NOMO-1 treated with DMSO at 0.1 percent for 48 hours (cell line): ENCODE results near the gene ZFTA.
"Not testable (repeated sequence)": the region's sequence is repeated elsewhere in the genome, so short reads cannot be mapped to it uniquely, and the experiment has no call there.

Experiments
- DNase-seq: peaks from one replicate; lab custom pipeline; 2025; ENCODE audit not compliant: unreplicated experiment; lab: John Stamatoyannopoulos, UW

Gene ZFTA

DNA sequence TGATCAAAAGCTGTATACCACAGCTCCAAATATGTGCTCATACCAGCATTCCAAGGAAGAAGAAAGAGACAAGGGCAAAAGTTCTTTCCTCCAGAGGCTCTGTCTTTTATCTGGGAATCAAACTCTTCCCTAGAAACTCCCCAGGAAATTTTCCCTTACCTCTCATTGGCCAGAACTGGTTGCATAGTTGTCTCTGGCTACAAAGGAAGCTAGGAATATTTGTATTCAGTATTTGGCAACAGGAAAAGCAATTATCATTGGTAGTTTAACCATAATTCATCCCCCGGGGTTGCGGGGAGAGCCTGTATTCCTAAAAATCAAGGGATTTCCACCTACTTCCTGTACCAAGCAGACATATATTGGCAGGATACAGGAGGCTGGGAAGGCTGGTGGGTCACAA lies 10.5 kb upstream of the ZFTA start:
- DNase-seq = no peak

DNA sequence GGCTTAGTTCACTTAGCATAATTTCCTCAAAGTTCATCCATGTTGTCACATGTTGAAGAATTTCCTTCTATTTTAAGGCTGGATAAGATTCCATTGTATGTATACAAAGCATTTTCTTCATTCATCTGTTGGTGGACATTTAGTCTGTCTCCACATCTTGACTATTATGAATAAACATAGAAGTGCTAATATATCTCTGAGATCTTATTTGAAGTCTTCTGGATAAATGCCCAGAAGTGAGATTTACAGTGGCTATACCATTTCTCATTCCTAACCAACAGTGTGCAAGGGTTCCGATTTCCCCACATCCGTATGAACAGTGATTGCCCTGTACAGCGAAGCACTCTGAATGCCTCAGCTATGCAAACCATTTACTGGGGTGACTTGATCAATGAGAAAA lies 6.6 kb upstream of the ZFTA start:
- no peak for DNase-seq

DNA sequence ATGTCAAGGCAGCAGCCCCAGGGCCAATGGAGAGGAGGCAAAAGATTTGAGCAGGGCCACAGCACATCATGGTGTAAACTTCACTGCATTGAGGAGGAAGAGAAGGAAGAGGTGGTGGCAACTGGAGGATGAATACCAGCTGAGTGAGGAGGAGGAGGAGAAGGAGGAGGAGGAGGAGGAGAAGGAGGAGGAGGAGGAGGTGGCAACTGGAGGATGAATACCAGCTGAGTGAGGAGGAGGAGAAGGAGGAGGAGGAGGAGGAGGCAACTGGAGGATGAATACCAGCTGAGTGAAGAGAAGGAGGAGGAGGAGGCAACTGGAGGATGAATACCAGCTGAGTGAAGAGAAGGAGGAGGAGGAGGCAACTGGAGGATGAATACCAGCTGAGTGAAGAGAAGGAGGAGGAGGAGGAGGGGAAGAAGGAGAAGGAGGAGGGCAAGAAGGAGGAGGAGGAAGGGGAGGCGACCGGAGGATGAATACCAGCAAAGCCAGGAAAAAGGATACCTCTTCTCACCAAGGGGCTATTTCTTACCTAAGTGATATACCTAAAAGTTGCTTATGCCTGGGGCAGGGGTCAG lies 3.3 kb upstream of the ZFTA start:
- DNase-seq = not testable (repeated sequence)

DNA sequence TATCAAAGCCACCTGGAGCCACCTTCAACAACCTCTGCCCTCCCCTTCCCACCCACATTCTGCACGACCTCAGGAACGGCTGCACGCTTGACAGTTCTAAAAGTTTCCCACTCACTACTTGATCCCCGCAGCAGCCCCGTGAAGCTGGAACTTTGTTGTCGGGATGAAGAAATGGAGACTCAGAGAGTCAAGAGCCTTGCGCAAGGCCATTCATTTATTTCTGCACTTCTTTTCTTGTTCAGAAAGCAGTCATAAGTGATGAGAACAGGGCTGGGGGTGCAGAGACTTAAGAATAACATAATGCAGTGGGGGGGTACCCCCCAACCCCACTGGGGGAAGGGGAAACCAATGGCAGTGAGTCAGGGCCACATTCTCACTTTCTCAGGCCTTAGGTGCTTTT lies 2.2 kb upstream of the ZFTA start:
- DNase-seq = peak; percentile 11

DNA sequence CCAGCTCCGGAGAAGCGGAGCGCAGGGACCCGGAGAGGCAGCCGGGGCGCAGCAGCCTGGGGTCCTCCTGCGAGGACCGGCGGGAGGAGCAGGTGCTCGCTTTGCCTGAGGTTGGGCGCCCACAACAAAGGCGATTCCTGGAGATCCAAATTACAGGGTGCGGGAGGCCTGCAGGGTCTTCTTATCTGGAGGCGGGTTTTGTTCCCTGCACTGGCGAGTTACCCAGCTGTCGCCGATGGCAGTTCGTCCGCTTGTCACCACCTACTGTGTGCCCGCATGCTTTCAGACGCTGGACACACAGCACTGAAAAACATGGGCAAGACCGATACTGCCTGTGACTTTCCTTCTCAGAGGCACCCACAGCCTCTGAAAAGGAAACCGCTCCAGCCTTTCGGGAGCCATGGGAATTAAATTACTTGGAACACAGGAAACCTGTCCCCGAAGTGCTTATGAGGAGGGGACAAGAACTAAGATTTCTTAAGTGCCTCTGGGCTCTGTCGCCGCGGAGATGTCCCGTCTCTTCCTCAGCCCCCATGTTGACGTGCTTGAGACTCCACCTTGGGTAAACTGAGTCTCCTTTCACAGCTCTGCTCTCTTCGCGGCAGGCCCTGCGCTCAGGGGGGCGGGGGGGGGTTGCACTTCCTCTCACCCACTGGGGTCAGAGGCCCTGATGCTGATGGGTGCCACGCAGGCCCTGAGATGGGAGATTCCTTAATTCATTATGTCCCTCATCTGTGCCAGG lies 1.3 kb upstream of the ZFTA start:
- no peak for DNase-seq

DNA sequence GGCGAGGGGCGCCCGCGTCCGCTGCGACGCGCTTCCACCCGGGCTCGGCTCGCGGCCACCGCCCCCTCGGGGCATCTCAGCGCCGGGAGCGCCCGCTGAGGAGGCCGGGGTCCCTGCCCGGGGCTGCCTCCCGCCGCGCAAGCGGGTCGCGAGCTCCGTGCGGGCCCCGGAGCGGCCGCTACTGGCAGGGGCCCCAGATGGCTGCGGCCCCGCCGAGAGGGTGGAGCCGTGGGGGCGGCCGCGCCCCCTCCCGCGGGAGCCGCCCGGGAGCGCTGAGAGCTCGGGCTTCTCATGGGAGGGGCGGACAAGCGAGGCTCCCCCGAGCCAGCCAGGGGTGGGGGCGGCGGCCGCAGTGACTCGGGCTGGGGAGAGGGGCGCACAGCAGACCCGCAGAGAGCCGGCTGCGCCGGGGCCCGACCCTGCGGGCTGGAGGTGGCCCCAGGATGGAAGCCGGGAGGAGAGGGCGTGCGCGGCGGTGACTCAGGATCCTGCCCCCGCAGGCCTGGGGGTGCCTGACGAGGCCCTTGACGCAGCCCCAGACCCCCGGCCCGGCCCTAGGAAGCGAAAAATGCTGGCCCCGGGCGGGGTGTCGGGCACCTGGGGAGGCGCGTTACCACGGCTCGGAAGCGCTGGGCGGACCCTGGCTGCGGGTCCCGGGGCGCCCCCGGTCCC lies 603 bp upstream of the ZFTA start:
- DNase-seq = no peak

DNA sequence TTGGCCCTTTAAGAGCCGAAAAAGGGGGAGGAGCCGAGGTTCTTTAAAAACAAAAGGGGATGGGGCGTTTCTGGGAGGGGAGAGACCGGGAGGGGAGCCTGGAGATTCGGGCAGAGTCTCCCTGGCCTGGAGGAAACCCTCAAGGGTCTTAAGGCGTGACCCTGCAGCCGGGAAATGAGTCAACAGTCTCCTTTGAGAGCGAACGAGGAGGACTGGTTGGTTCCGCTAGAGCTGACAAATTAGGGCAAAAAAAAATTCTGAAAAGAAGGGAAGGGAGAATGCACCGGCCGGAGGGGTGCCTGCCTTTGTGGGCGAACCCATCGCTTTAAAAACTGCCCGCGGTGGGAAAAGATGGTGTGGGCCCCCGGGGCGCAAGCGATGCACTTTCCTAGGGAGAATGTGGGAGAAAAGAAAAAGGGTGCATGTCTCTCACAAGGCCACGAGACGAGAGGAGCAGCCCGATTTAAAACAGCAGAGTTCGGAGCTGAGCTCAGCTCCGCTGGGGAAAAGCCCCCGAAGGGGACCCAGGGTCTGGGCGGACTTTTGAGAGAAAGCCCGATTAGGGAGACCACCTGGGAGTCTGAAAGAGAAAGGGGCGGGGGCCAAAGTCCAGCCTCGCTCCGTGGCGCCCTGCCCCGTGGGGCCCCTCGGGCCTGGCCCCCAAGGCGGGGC lies 874 bp downstream of the ZFTA start:
- DNase-seq = peak; percentile 29

DNA sequence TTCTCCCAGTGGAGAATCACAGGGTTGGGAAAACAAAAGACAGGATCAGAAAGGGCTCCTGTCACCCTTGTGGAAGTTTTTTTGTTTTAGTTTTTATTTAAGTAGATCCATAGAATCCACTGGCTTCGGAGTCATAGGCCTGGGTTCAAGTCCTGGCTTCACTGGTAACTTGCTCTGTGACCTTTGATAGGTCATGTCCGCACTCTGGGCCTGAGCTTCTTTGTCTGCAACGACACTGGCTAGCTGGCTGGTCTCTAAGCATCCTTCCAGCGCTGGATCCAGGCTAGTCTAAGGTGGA lies 1.4 kb downstream of the ZFTA start:
- DNase-seq = no peak

DNA sequence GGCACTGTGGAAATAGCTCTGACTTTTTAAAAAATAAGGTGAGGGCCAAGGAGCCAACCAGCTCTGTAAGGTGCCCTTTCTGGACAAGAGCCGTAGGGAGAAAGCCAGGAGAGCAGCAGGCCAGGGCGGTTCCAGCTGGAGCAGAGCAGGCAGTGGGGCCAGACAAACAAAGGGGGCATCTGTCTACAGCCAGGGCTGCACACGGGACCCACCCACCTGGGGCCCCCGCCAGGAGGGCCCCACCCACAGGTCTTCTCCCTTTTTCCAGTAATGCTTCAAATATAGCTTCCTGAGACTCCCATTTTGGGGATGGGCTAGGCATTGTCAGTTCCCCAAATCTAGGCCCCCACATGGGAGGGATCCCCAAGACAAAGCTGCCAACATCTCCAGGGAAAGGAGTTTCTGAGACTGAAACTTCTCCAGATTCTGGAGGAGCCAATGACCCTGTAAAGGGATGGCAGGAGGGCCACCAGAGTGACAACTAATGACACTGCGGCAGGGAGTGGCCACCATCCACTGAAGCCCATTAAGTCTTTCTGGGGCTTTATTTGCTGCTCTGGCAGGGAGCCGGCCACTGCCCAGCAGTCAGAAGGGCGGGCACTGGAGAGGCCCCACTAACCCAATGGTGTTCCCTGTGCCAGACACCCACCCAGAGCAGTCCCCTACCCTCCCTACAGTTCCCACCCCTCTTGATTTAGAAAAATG lies 1.9 kb downstream of the ZFTA start:
- no peak for DNase-seq

DNA sequence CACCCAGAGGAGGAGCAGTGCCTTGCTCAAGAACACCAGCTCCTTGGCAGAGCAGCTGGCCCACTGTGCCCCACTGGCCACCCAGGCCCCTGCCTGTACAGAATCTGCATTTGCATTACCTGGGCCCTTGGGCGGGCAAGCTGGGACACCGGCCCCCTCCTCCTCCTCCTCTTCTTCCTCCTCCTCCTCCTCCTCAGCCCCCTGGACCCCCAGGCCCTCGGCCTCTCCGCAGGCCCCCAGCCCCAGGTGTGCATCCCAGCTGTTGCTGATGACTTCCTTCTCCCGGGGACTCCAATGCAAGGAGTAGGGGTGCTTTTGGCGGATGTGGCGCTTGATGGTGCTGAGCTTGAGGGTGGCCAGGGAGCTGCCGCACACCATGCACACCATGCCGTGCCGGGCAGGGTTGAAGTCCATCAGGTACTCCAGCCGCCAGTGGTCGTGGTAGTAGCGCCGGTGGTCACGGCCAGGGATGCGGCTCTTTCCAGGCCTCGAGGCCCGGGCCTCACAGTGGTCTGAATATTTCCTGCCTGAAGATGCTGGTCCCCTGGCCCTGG lies 2.8 kb downstream of the ZFTA start:
- DNase-seq = no peak

DNA sequence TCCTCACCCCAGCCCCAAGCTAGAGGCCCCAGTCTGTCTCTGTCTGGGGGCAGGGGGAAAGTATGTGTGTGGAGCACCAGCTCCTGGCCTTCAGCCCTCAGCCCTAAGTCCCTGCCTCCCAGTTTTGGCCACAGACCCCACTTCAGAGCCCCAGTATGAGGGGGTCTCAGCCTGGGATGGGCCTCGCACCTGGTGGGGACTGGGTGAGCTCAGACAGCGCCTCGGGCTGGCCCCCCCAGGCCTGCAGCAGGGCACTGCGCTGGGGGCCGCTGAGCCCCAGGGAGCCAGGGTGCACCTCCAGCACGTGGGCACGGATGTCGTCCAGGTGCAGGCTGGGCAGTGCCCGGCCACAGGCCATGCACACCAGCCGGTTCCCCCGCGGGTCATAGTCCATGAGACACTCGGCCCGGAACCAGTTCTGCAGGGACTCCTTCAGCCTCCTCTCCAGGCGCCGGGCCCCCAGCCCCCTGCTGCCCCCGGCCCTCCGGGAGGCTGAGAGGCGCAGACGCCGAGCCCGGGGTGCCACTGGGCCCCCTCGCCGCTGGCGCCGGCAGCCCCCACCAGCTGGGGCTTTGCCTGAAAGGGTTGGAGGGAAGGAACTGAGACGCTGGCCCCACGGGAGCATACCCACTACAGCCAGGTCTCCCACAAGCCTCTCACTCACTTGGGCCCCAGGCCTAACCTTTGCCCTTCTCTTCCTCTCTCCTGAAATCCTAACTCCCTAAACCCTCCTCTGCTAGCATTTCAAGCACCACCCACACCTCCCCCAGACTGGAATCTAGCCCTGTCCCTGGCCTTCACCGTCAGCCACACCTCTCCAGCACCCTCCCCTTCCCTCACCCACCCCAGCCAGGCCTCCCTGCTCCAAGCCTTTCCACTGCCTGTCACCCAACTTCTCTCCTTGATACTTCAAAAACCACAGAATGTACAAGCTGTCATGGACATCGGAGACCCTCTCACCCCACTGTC lies 3.6 kb downstream of the ZFTA start:
- no peak for DNase-seq

DNA sequence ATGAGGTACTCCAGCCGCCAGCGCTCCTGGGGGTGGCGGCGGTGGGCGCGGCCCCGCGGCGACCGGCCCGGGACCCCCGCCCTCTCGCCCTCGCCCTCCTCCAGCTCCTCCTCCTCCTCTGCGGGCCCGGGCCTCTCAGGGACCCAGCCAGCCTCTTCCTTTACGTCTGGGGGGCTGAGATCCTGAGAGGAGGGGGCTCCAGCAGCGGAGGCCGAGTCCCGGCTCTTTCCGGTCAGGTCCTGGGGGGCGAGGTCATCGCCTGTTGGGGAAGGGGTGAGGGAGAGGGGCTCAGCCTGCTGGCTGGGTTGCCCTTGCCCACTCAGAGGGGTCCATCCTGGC lies 4.3 kb downstream of the ZFTA start:
- DNase-seq = no peak

DNA sequence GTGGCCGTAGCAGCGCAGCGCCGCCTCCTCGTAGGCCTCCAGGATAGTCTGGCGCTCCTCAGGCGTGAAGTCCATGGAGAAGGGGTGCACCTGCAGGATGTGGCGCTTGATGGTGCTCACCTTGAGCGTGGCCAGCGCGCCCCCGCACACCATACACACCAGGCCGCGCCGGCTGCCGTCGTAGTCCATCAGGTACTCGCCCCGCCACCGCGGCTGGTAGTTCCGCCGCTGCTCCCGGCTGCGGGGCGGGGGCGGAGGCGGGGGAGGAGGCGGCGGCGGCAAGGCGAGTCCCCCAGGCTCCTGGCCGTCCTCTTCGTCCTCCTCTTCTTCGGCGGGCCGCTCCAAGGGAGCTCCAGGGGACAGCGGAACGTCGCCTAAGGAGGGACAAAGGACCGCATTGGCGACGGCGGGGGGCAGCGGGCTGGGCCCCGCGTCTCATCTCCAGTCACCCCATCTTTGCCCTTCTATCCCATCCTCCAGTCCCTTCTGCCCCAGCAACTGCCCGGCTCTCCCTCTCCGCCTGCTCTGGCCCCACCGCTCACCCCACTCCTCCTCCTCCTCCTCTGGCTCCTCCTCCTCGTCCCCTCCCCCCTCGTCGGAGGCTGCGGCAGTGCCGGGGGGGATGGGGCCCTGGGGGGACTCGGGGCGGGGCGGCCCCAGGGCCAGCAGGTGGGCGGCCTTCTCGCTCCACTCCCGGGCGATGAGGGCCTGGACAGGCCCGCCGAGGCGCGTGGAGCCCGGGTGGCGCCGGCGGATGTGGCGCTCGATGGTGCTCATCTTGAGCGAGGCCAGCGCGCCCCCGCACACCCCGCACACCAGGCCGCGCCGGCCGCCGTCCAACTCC lies 4.9 kb downstream of the ZFTA start:
- DNase-seq = no peak

DNA sequence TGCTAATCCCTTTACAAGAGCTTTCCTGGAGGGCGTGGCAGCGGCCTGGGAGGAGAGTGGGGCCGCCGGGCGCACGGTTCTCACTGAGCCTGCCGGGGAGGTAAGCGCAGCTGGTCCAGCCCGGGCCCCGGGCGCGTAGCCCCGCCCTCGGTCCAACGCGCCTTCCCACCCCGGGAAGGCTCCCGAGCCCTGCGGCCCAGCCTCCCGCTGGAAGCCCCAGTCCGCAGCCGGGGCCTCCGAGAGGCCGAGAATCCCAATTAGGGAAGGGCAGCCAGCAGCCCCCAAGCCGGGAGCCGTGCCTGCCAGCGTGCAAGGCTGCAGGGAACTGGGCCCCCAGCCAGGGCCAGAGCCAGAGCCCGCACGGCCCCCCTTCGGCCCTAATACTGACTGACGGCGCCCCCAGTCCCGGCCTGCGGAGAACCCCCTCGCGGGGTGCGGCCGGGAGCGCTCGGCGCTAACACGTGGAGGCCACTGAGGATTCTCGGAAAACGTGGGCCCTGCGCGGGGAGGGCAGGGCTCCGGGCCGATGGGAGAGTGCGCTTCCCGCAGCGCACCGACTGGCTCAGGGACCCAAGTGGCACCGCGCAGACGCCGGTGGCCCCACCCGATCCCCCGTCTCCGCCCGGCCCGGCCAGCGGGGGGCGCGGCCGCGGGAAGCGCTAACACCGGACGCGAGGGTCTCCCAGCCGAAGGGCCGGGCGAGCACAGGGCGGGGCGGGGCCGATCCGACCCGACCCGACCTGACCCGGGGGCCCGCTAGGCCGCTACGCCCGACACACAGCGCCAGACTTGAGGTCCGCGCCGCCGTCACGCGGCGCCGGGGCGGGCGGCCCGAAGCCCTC lies 5.7 kb downstream of the ZFTA start:
- no peak for DNase-seq

DNA sequence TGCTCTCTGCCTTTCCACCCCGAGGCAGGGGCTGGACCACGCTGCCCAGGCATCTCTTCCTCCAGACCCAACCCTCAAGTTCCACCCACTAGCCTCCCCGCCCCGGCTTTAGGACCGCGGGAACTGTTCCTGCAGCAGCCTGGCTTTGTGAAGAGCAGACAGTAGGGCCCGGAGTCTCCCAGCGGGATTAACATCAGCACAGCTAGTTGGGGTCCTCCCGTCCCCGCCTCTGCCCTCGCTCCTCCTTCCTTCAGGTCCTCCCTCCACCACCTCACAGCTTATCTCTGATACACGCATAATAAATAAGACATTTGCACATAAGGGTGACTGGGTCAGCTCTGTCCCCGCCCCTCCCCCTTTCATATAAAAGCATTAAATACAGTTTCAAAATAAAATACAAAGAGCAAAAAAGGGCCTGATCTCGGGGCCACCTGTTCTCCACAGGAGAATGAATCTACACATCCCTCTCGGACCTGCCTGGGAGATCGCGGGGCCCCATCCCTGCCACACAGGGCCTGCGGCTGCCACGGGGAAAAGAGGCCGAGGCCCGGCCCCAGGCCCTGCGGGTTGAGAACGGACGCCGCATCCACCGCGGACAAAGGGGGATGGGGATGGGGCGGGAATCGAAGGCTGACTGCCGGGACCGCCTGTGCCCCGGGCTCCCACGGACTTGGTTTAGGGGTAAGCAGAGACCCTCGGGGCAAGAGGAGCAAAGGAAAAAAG lies 6.5 kb downstream of the ZFTA start:
- DNase-seq = no peak

DNA sequence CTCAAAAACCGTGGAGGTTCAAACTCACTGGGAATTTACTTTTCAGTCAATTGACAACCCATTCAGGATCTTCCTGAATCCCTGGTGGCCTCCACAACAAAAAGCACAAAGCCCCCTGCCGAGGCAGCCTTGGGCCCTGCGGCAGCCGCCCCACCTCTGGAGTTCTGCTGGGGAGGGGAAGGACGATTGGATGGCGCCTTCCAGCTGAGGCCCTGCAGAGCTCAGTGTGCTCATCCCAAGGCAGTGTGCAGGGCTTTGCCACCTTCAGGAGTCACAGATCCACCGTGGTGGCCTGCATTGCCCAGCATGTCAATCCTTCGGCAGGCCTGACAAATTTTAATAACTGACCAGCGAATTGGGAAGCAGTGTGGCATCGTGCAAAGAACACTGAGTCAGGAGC lies 7.4 kb downstream of the ZFTA start:
- no peak for DNase-seq

DNA sequence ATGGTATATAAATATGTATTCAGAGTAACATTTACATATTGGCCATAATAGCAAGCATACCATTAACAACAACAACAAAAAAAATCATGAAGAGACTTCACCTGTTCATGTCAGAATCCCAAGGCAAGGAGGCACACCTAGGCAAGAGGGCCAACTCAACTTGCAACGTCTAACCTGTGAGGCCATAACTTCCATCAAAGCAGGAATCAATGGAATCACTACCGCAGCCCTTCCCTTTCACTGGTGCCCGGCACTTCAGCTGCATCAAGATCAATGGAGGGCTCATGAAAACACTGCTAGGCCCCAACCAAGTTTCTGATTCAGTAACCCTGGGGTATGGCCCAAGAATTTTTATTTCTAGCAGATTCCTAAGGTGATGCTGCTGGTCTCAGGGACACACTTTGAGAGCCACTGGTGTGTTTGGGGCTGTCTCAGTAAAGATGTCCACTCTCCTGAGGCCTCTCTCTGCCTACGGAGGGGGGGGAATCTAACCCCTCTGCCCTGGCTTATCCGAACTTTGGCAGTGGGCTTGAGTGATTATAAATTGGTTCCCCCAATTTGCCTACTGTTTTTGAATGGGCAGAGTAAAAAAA lies 8.0 kb downstream of the ZFTA start:
- DNase-seq = no peak
